ENCODE measurements around the gene ODC1.

ODC1 gene

GRCh38 chr2:10481666-10482157 lies 33.6 kb upstream of the ODC1 start:
- ChIA-PET POLR2A (no interaction called here), CTCF (no interaction called here)
- no peaks in the 10 kb centered on the region for H3K36me3 ChIP-seq (ENCODE audit: control insufficient read depth in 2 of 2, insufficient read depth in 1 of 2, low read length in 2 of 2)
- no peaks in the 10 kb centered on the region for H3K9me3 ChIP-seq (ENCODE audit: control insufficient read depth, insufficient read depth, low read depth, low read length)
- TF ChIP-seq ZNF600 (tag by site-specific recombination; IDR thresholded peaks at IDR 0.05): no peak
- TF ChIP-seq ZNF121 (tag by site-specific recombination; IDR thresholded peaks at IDR 0.05): no peak
- no peak for TF ChIP-seq ZNF624 (tag by site-specific recombination; IDR thresholded peaks at IDR 0.05)
- TF ChIP-seq REST (tag by site-specific recombination; IDR thresholded peaks at IDR 0.05): no peak
- no peak for TF ChIP-seq ZNF560 (tag by site-specific recombination; IDR thresholded peaks at IDR 0.05; ENCODE audit: borderline replicate concordance)
- no peak for TF ChIP-seq ZBTB6 (tag by site-specific recombination; IDR thresholded peaks at IDR 0.05)
- TF ChIP-seq ZNF274 (IDR thresholded peaks at IDR 0.05; ENCODE audit: low read length): no peak
- TF ChIP-seq ZNF274 (tag by site-specific recombination; IDR thresholded peaks at IDR 0.05; ENCODE audit: borderline replicate concordance): no peak
- TF ChIP-seq ZNF701 (tag by site-specific recombination; IDR thresholded peaks at IDR 0.05): no peak
- TF ChIP-seq ZNF785 (tag by site-specific recombination; IDR thresholded peaks at IDR 0.05): no peak
- TF ChIP-seq ZNF423 (tag by site-specific recombination; IDR thresholded peaks at IDR 0.05): no peak
- TF ChIP-seq ZXDB (tag by site-specific recombination; IDR thresholded peaks at IDR 0.05): no peak
- TF ChIP-seq ZNF214 (tag by site-specific recombination; IDR thresholded peaks at IDR 0.05; ENCODE audit: borderline replicate concordance): no peak
- no peaks in the 10 kb centered on the region for H3K4me1 ChIP-seq (ENCODE audit: control insufficient read depth, insufficient read depth, low read length)
- no peak overlapping the region for H3K27ac ChIP-seq (ENCODE audit: extremely low read depth, low read depth, low read length)
- H3K4me3 ChIP-seq (ENCODE audit: low read depth, low read length): no peak overlapping the region

- ChIA-PET CTCF (no interaction called here), POLR2A (interaction anchor here (0.6 kb wide), 1 partner anchor 97 kb away, joined by 3 read pairs; no protein-coding TSS in a partner anchor)
- H3K27ac ChIP-seq (ENCODE audit: extremely low read depth, low read depth, low read length): no peak overlapping the region
- H3K36me3 ChIP-seq (ENCODE audit: control insufficient read depth in 2 of 2, insufficient read depth in 1 of 2, low read length in 2 of 2): no peaks in the 10 kb centered on the region
- no peak overlapping the region for H3K4me3 ChIP-seq (ENCODE audit: low read depth, low read length)
- no peaks in the 10 kb centered on the region for H3K4me1 ChIP-seq (ENCODE audit: control insufficient read depth, insufficient read depth, low read length)
- no peaks in the 10 kb centered on the region for H3K9me3 ChIP-seq (ENCODE audit: control insufficient read depth, insufficient read depth, low read depth, low read length)
- TF ChIP-seq YY1 (tag by site-specific recombination; IDR thresholded peaks at IDR 0.05): no peak
- TF ChIP-seq ZNF239 (tag by site-specific recombination; IDR thresholded peaks at IDR 0.05): no peak
- no peak for TF ChIP-seq INSM2 (tag by site-specific recombination; IDR thresholded peaks at IDR 0.05)
- no peak for TF ChIP-seq BCL11B (tag by site-specific recombination; IDR thresholded peaks at IDR 0.05; ENCODE audit: low read depth)
- TF ChIP-seq ZNF23 (tag by site-specific recombination; IDR thresholded peaks at IDR 0.05; ENCODE audit: borderline replicate concordance): no peak
- TF ChIP-seq ZNF510 (tag by site-specific recombination; IDR thresholded peaks at IDR 0.05; ENCODE audit: insufficient replicate concordance): no peak
- TF ChIP-seq ZNF623 (tag by site-specific recombination; IDR thresholded peaks at IDR 0.05): no peak
- no peak for TF ChIP-seq ZSCAN18 (tag by site-specific recombination; IDR thresholded peaks at IDR 0.05)
- no peak for TF ChIP-seq ZNF266 (tag by site-specific recombination; IDR thresholded peaks at IDR 0.05; ENCODE audit: low read depth)
- no peak for TF ChIP-seq ZNF776 (tag by site-specific recombination; IDR thresholded peaks at IDR 0.05; ENCODE audit: borderline replicate concordance)
- no peak for TF ChIP-seq ZNF416 (tag by site-specific recombination; IDR thresholded peaks at IDR 0.05)
- no peak for TF ChIP-seq ZNF558 (tag by site-specific recombination; IDR thresholded peaks at IDR 0.05)
- no peak for TF ChIP-seq HIC1 (tag by site-specific recombination; IDR thresholded peaks at IDR 0.05)
Measured at GRCh38 chr2:10481055-10481665, 33.0 kb upstream of the ODC1 start.
